ENCODE measurements around the gene SERPINC1.
A peak's percentile ranks its signal among the peaks of the same experiment; 100 is the strongest.

SERPINC1 gene

GRCh38 chr1:173868266-173869020 lies 48.7 kb downstream of the SERPINC1 start, which contains the start of gene ZBTB37:
Gene ZBTB37, plus strand, starts transcription at chr1:173868380. Its CDS starts 1,846 bp downstream, at chr1:173870226.
- H3K4me3 ChIP-seq (ENCODE audit: low read depth, low read length), result peak within 1 kb of the TSS; percentile 87
- TF ChIP-seq, protein P1, sequence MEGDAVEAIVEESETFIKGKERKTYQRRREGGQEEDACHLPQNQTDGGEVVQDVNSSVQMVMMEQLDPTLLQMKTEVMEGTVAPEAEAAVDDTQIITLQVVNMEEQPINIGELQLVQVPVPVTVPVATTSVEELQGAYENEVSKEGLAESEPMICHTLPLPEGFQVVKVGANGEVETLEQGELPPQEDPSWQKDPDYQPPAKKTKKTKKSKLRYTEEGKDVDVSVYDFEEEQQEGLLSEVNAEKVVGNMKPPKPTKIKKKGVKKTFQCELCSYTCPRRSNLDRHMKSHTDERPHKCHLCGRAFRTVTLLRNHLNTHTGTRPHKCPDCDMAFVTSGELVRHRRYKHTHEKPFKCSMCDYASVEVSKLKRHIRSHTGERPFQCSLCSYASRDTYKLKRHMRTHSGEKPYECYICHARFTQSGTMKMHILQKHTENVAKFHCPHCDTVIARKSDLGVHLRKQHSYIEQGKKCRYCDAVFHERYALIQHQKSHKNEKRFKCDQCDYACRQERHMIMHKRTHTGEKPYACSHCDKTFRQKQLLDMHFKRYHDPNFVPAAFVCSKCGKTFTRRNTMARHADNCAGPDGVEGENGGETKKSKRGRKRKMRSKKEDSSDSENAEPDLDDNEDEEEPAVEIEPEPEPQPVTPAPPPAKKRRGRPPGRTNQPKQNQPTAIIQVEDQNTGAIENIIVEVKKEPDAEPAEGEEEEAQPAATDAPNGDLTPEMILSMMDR (conservative IDR thresholded peaks at IDR 0.05; ENCODE audit: low read depth, low read length), result no peak
- DNase-seq (ENCODE audit: low read depth), result peak; percentile 35

- TF ChIP-seq, protein P1 (conservative IDR thresholded peaks at IDR 0.05; ENCODE audit: low read depth, low read length), result no peak
- peak; percentile 100 for DNase-seq (ENCODE audit: low read depth)
- H3K4me3 ChIP-seq (ENCODE audit: low read depth, low read length), result peak within 1 kb of the TSS; percentile 87
Measured at GRCh38 chr1:173867753-173868265, 49.3 kb downstream of the SERPINC1 start, which contains the start of gene GAS5. Gene GAS5, minus strand, starts transcription at chr1:173867989.

DNA sequence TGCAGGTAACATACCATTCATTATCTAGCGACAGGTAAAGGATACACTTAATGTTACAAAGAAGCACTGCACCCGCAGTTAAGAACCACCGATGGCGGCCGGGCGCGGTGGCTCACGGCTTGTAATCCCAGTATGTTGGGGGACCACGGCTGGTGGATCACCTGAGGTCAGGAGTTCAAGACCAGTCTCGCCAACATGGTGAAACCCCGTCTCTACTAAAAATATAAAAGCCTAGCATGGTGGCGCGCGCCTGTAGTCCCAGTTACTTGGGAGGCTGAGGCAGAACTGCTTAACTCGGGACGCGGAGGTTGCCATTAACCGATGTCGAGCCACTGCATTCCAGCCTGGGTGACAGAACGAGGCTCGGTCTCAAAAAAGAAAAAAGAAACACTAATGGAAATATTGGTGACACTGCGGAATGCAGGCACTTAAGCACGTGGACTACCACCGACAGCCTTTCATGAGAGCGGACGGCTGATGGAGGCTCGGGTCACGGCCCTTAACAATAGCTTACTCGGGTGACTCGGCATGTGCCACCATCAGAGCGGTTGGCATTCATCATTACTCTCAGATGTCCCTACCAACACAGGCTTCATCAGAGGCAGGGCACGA lies 49.9 kb downstream of the SERPINC1 start:
- peak; percentile 49 for DNase-seq (ENCODE audit: low read depth)
- TF ChIP-seq, protein P1 (conservative IDR thresholded peaks at IDR 0.05; ENCODE audit: low read depth, low read length), result no peak
- peak overlapping the region; percentile 87 for H3K4me3 ChIP-seq (ENCODE audit: low read depth, low read length)

DNA sequence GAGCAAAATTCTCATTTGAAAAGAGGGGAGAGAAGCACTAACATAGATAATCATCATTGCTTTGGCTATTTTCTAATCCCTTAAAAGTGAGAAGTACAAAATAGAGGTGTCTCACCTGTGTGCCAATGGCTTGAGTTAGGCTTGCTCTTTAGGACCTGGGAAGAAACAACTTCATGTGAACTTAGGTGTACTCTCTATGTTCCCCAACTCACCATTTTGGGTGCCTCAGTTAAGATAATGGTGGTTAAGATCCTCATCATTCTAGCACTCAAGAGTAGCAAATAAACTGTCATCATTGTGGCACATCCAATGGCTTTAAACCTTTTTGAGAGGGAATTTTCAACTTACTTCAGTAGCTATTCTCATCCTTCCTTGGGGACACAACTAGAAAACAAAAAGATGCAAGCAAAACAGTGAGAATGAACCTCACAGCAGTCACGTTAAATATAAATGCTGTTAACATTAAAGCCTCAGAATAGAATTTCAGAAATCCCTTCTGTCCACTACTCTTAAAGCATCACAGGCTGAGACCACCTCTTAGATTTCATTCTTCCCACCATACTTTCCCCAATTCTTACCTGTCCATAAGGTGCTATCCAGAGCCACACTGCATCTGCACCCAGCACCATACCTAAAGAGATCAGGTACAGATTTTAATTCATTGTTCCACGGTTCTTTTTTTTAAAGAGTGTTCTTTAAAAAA lies 50.6 kb downstream of the SERPINC1 start:
- no peak for DNase-seq (ENCODE audit: low read depth)
- TF ChIP-seq, protein P1 (conservative IDR thresholded peaks at IDR 0.05; ENCODE audit: low read depth, low read length), result no peak
- peak overlapping the region; percentile 87 for H3K4me3 ChIP-seq (ENCODE audit: low read depth, low read length)

DNA sequence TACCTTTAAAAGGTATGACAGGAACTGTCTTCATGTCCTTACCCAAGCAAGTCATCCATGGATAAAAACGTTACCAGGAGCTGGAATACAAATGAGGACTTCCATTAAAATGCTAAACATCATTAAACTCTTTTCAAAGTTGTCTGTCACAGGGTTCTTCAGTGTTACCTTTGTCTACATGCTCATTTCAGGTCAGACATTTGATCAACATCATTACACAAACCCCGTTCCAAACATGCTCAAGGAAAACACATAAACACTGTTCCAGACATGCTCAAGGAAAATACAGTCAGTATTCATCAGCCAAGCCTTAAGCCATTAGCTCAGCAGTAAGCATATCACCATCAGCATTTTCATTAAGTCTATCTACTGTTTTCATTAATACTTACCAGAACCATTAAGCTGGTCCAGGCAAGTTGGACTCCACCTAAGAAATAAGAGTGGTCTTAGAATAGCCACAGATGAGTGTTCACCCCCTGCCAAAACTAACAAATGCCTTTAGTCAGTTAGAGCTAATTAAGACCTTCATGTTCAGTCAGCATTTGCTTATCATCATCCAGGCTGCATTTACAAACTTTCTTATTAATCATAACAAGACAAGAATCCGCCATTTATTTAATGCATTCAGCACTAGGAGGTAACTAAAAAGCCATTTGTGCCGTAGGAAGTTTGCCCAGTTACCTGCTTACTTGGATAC lies 51.5 kb downstream of the SERPINC1 start:
- DNase-seq (ENCODE audit: low read depth), result no peak
- TF ChIP-seq, protein P1 (conservative IDR thresholded peaks at IDR 0.05; ENCODE audit: low read depth, low read length), result no peak
- H3K4me3 ChIP-seq (ENCODE audit: low read depth, low read length), result peak overlapping the region; percentile 87

DNA sequence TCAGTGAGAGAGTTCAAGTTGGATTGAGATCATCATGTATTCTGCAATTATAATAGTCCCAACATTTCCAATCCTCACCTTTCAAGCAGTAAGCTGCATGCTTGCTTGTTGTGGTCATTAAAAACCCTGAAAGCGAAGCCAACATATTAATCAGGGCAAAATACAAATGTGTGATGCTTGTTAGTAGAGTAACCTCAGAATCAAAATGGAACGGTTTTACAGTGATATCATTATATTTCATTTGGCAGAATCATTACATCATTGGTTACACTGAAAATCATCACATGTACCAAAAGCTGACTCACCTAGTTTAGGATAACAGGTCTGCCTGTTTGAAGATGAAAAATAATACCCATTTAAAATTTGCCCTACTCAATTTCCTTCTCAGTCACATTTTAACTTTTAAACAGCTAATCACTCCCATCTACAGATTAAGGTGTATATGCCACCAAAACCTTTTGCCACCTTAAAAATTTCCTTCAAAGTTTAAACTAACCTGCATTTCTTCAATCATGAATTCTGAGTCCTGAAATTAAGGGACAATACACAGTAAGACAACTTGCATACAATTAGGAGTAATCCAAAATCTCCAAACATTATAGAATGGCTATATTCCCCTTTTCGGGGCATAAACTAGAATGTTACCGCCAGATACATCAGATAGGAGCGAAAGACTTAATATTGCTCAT lies 52.8 kb downstream of the SERPINC1 start:
- DNase-seq (ENCODE audit: low read depth), result no peak
- H3K4me3 ChIP-seq (ENCODE audit: low read depth, low read length), result peak overlapping the region; percentile 31
- TF ChIP-seq, protein P1 (conservative IDR thresholded peaks at IDR 0.05; ENCODE audit: low read depth, low read length), result no peak

Measured in choroid plexus epithelial cell (primary cell).